ENCODE results near the gene GARRE1. TPM values are rescaled to one million over a fixed set of nuclear protein-coding genes. Genes with fewer than 3 reads are reported as not detected.

The GARRE1 gene
- total and polyA plus RNA-seq, 2 of the 4 experiments (the other 2 are of a cell fraction) = 13.8 to 16.9 TPM

GRCh38 chr19:34209726-34210125 lies 44.6 kb upstream of the GARRE1 start:
- Histone ChIP-seq H3K4me2 (ENCODE audit: low read depth, low read length) (no peak overlapping the region), H3K4me1 (ENCODE audit: control insufficient read depth, insufficient read depth, low read length) (no peaks in the 10 kb centered on the region), H3K18ac (ENCODE audit: low read depth, low read length) (no peak overlapping the region), H3K4me3 (ENCODE audit: insufficient read depth, low read depth, low read length) (no peak overlapping the region), H2BK120ac (ENCODE audit: low read depth, low read length) (no peak overlapping the region), H3K79me1 (ENCODE audit: low read depth in 1 of 2, low read length in 2 of 2) (peaks cover 23 to 56% of the 10 kb centered on the region in 2 experiments), H2AFZ (replicated peaks; ENCODE audit: low read length, poor library complexity) (no peak overlapping the region), H3K23ac (ENCODE audit: low read depth, low read length) (no peak overlapping the region), H3K9me1 (ENCODE audit: insufficient read depth, low read length) (peaks cover 9% of the 10 kb centered on the region), H2BK5ac (ENCODE audit: low read depth, low read length, poor library complexity, severe bottlenecking) (no peak overlapping the region), H3K27ac (ENCODE audit: insufficient read depth, low read length) (no peak overlapping the region), H4K20me1 (ENCODE audit: insufficient read depth, low read length) (peaks cover 16% of the 10 kb centered on the region; the same call in 1 of the 2 replicates), H2AK5ac (ENCODE audit: low read depth, low read length) (no peak overlapping the region), H3K9me3 (ENCODE audit: control insufficient read depth, insufficient read depth, low read length) (no peaks in the 10 kb centered on the region), H2BK15ac (ENCODE audit: low read depth, low read length) (no peak overlapping the region), H2BK20ac (ENCODE audit: low read depth, low read length) (no peak overlapping the region), H3K36me3 (ENCODE audit: control insufficient read depth, insufficient read depth, low read length) (peaks cover 29% of the 10 kb centered on the region), H3K9ac (ENCODE audit: low read depth, low read length) (no peak overlapping the region), H3K14ac (replicated peaks; ENCODE audit: low read depth, low read length) (no peak overlapping the region), H4K91ac (ENCODE audit: insufficient read depth, low read depth, low read length) (no peak overlapping the region), H2AK9ac (replicated peaks; ENCODE audit: low read depth, low read length, poor library complexity) (no peak overlapping the region), H3K27me3 (ENCODE audit: control insufficient read depth, insufficient read depth, low read length) (no peaks in the 10 kb centered on the region), H4K8ac (ENCODE audit: low read depth in 2 of 2, low read length in 2 of 2) (no peak overlapping the region), H3K56ac (ENCODE audit: extremely low read depth, insufficient read depth, low read length) (no peak overlapping the region), H3K4ac (ENCODE audit: low read depth, low read length) (no peak overlapping the region), H4K5ac (ENCODE audit: low read depth, low read length) (no peak overlapping the region)
- intact Hi-C loops (cut with micrococcal nuclease) (loop anchor here (5.0 kb wide), 1 partner anchor 32 kb away; no protein-coding TSS in a partner anchor), in situ Hi-C loops (cut with MboI; ENCODE audit: low sequenced_read_pairs) (no loop called here), dilution Hi-C loops (cut with HindIII; ENCODE audit: low sequenced_read_pairs, unreplicated experiment) (no loop called here)
- ATAC-seq (ENCODE audit: low read depth) (no peak), DNase-seq (no peak)
- TF ChIP-seq CTCF (conservative IDR thresholded peaks at IDR 0.05; ENCODE audit: low read depth, low read length) (no peak), RFX5 (IDR thresholded peaks at IDR 0.05; ENCODE audit: low read depth, low read length) (no peak), RAD21 (IDR thresholded peaks at IDR 0.05; ENCODE audit: low read length) (no peak), CEBPB (IDR thresholded peaks at IDR 0.05; ENCODE audit: low read depth, low read length) (no peak)
- ChIA-PET CTCF (no interaction called here), POLR2A (ENCODE audit: unreplicated experiment) (no interaction called here)
- no TSS peak for BruUV-seq (replicated peaks)
- WGBS, 2 experiments (ENCODE audit: extremely low coverage in 2 of 2, insufficient read length in 1 of 2) = no CpG with 5 or more reads among the region's 4 CpGs

All from IMR-90 (cell line).